Skeletal muscle tissue (tissue), 4 donors: ENCODE measurements around the gene IL16. TPM values are rescaled to one million over a fixed set of nuclear protein-coding genes. Genes with fewer than 3 reads are reported as not detected.

Experiments
- H3K27ac ChIP-seq: one replicate; pipeline ENCODE4 v1.7.0; 2013; ENCODE audit warnings: mild to moderate bottlenecking, low read depth, low read length, inconsistent platforms
- H3K27me3 ChIP-seq, 3 donors: one replicate each; pipeline ENCODE4 v1.7.0; 2013; ENCODE audit warnings: low read length in 3 of 3; ENCODE audit not compliant: control insufficient read depth in 3 of 3, insufficient read depth in 3 of 3
- H3K36me3 ChIP-seq, 3 donors: one replicate each; pipeline ENCODE4 v1.7.0; 2013; ENCODE audit warnings: low read length in 3 of 3; ENCODE audit not compliant: control insufficient read depth in 3 of 3, insufficient read depth in 3 of 3
- H3K4me1 ChIP-seq, 3 donors: one replicate each; pipeline ENCODE4 v1.7.0; 2013; ENCODE audit warnings: low read length in 3 of 3, mild to moderate bottlenecking in 3 of 3; ENCODE audit not compliant: control insufficient read depth in 3 of 3, insufficient read depth in 3 of 3
- H3K4me3 ChIP-seq, 3 donors: one replicate each; pipeline ENCODE4 v1.7.0; 2013; ENCODE audit warnings: low read length in 3 of 3
- H3K9ac ChIP-seq, 3 donors: one replicate each; pipeline ENCODE4 v1.7.0; 2013; ENCODE audit warnings: low read length in 3 of 3, mild to moderate bottlenecking in 3 of 3, moderate library complexity in 2 of 3, low read depth in 1 of 3
- H3K9me3 ChIP-seq, 3 donors: one replicate each; pipeline ENCODE4 v1.7.0; 2013; ENCODE audit warnings: low read length in 3 of 3; ENCODE audit not compliant: control insufficient read depth in 3 of 3
- total RNA-seq: library from RNA; depleted of rRNA; stranded (reverse); fragments of >200 nt; gene quantifications from one replicate; pipeline ENCODE4 v1.2.3, GENCODE V29; 2014
- donor health status: Osteomylitis.

The IL16 gene
- total RNA-seq, 1 donor from 2014 or later = 4.7 TPM

DNA sequence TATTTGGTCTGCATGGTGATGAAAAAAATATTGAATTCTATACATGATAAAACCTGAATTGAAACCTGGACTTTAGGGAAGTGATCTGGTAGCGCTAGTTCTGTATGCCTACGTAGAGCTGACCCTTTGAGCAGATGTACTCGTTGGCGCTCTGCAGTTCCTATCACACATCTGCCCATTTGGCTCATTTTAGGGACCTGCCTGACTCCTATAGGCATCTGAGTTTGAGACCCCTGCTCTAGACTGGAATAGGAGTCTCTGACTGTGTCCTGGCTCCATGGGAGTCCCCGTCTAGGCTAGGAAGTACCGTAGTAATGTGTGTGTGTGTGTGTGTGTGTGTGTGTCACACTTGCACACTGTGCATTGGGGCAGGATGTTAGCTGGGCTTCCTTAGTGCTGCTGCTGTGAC is 106.0 kb downstream of the IL16 start:
- peaks cover 0 to 3% (median 2%) of the 10 kb centered on the region in 3 donors for H3K27me3 ChIP-seq
- H3K9me3 ChIP-seq = no peaks in the 10 kb centered on the region
- peak overlapping the region; percentile 36 for H3K27ac ChIP-seq
- H3K4me1 ChIP-seq = peaks cover 3 to 19% (median 6%) of the 10 kb centered on the region in 3 donors
- peaks cover 4 to 24% (median 11%) of the 10 kb centered on the region in 3 donors for H3K36me3 ChIP-seq
- no peak overlapping the region for H3K4me3 ChIP-seq
- no peak overlapping the region for H3K9ac ChIP-seq

DNA sequence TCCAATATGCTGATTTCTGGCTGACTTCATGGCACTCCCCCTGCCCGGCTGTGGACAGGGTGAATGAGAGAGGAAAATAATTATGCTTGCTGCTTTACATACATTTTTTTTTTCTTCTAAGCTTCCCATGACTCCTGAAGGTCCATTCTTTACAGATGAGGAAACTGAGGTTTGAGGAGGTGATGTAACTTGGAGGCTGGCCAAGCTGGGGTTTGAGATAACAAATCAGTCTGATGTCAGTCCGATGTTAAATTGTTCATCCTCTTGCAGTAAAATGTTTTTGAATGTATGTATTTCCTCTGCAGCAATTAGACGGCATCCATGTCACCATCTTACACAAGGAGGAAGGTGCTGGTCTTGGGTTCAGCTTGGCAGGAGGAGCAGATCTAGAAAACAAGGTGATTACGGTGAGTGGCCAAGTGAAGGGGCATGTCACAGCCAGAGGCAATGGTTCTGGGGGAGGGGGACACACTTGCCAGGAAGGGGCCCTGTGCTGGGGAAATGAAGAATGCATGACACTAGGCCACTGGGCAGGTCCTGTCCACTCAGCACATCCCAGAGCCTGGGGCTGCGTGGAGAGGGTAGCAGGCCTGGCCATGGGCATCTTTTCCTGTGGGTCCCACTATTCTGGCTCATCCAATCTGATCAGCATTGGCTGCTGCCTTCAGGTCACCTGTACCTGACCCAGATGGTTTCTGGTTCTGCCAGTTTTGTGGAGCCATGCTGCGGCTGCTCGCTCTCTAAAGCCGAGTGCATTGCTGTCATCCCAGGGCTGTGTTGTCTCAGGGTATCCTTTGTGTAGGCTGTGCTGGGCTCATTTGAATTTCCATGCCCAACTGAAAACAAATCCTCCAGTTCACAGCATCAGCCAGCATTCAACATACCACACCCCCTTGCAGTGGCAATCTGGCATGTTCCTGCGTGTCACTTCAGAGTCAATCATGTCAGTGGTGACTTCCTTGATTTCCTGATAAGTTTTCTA is 106.9 kb downstream of the IL16 start:
- peaks cover 0 to 3% (median 2%) of the 10 kb centered on the region in 3 donors for H3K27me3 ChIP-seq
- H3K4me1 ChIP-seq = peaks cover 3 to 16% (median 5%) of the 10 kb centered on the region in 3 donors
- H3K9me3 ChIP-seq = no peaks in the 10 kb centered on the region
- H3K27ac ChIP-seq = peak overlapping the region; percentile 17
- no peak overlapping the region for H3K9ac ChIP-seq
- no peak overlapping the region for H3K4me3 ChIP-seq
- peaks cover 10 to 29% (median 11%) of the 10 kb centered on the region in 3 donors for H3K36me3 ChIP-seq

DNA sequence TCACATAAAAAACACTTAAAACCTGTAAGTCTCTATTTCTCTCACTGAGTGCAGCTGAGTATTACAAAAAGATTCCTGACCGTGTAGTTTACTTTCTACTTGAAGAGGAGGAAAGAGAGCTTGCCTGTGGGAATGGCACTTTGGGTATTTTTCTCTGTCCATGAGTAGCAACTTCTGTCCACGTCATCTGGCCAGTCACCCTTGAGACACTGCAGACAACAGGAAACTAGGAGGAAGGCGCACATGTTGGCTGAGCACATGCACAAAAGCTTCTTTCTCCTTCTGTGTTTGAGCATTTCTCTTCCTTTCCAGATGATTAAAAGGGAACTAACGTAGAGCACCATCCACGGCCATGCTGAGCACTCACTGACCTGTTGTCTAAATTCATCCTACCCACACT is 107.5 kb downstream of the IL16 start:
- Histone ChIP-seq H3K27ac (no peak overlapping the region), H3K4me1 (peaks cover 3 to 16% (median 5%) of the 10 kb centered on the region in 3 donors), H3K36me3 (peaks cover 11 to 31% (median 15%) of the 10 kb centered on the region in 3 donors)

DNA sequence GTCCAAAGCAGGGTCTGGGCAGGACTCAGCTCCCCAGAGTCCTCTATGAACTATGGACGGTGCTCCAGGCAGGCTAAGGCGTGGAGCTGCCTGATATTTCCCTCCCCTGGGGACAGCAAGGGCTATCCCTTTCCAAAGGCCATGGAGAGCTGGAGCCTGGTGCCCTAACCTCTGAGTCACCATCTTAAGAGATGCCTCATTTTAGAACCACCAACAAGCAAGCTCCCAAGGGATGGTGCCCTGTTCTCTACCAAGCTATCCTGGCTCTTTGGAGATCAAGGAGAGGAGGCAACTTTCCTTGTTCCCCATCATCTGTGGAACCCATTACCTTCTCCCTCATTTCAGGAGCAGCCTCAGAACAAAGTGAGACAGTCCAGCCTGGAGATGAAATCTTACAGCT is 111.6 kb downstream of the IL16 start:
- Histone ChIP-seq H3K9ac (no peak overlapping the region), H3K4me1 (peaks cover 7 to 22% (median 15%) of the 10 kb centered on the region in 3 donors), H3K4me3 (no peak overlapping the region), H3K27ac (no peak overlapping the region), H3K27me3 (no peaks in the 10 kb centered on the region), H3K9me3 (no peaks in the 10 kb centered on the region), H3K36me3 (peaks cover 11 to 24% (median 15%) of the 10 kb centered on the region in 3 donors)

More for the DNA sequence above, 107.5 kb downstream of the IL16 start:
- Histone ChIP-seq H3K9me3 (no peaks in the 10 kb centered on the region), H3K9ac (no peak overlapping the region), H3K4me3 (no peak overlapping the region), H3K27me3 (peaks cover 0 to 3% (median 2%) of the 10 kb centered on the region in 3 donors)

DNA sequence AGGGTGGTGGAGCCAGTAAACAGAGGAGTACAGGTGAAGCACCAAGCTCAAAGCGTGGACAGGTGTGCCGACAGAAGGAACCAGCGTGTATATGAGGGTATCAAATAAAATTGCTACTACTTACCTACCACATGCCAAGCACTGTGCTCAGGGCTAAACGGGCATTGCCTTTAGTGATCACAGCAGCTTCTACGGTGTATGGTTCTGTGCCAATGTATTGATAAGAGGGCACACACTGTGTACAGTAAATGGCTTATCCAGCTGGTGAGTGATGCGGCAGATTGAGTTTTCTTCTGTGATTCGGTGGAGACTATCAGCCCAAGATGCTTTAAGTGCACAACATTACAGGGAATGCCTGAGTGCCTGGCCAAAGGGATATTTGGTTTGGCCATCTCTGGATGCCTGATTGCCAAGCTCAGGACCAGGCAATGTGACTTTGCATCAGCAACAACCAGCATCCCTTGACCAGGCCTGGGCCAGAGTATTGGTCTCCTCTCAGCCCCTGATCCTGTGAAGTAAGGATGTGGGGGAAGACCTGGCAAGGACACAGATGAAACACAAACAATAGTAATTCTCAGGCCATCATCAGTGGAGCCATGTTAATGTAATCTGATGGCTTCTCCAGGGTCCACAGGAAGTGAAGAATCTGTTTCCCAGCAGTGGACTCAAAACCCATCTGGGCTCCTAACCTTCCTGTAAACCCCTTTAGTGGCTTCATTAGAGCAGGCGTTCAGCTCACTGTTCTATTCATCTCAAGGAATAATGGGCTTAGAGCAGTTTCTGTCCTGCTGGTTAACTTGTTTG is 113.2 kb downstream of the IL16 start:
- H3K36me3 ChIP-seq = peaks cover 11 to 21% (median 15%) of the 10 kb centered on the region in 3 donors
- no peaks in the 10 kb centered on the region for H3K27me3 ChIP-seq
- no peak overlapping the region for H3K4me3 ChIP-seq
- peaks cover 7 to 20% (median 12%) of the 10 kb centered on the region in 3 donors for H3K4me1 ChIP-seq
- no peaks in the 10 kb centered on the region for H3K9me3 ChIP-seq
- H3K27ac ChIP-seq = no peak overlapping the region
- no peak overlapping the region for H3K9ac ChIP-seq

DNA sequence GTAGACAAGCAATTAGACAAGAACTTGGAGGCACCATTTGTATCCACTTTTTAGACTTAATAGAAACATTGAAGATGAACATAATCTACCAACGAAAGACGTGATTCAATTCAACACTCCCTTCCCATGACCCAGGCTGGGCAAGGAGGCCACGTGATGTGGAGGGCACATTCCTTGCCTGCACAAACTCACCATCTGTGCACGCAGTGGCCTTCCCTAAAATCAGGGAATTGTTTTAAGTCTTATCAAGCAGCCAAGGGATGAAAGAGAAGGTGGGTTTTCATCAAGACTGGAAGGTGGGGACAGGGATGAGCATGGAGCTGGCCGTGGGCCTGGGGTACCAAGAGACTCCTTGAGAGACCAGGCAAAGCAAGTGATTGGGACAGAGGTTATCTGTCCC is 113.8 kb downstream of the IL16 start:
- H3K4me3 ChIP-seq = no peak overlapping the region
- H3K27ac ChIP-seq = no peak overlapping the region
- no peak overlapping the region for H3K9ac ChIP-seq
- H3K27me3 ChIP-seq = no peaks in the 10 kb centered on the region
- H3K9me3 ChIP-seq = no peaks in the 10 kb centered on the region
- H3K4me1 ChIP-seq = peaks cover 7 to 20% (median 12%) of the 10 kb centered on the region in 3 donors
- peaks cover 11 to 21% (median 15%) of the 10 kb centered on the region in 3 donors for H3K36me3 ChIP-seq

DNA sequence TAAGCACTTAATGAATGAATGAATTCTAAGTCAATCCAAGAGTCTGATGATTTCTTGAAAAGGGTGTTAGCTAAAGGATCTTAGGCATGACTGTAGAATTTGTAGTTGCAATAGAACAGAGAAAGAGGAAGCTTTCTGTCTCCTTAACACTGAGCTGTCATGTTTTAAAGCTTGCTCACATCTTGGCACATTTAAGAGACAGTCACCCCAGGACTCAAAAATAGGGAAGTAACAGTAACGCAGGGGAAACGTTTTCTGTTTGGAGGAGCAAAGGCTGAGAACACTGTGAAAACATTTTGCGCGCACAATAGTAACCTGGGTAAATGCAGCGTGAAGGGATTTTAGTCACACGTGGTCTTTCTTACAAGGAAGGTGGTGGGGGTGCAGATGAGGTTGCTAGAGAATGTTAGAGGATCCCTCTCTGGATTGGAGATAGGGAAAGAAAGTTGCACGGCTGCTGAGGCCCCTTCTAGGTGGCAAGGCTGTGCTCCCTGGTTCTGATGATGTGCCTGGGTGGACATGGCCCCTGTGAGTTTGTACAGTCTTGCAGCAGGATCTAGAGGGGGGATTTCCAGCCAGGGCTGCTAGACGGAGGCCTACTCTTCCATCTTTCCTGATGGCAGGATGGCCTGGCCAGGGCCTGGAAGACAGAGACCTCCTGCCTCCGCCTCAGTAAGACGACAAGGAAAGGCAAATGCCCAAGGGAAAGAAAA is 115.2 kb downstream of the IL16 start:
- Histone ChIP-seq H3K4me3 (no peak overlapping the region), H3K4me1 (peaks cover 7 to 20% (median 12%) of the 10 kb centered on the region in 3 donors), H3K27me3 (no peaks in the 10 kb centered on the region), H3K9ac (no peak overlapping the region), H3K27ac (peak overlapping the region; percentile 55), H3K36me3 (peaks cover 9 to 18% (median 11%) of the 10 kb centered on the region in 3 donors), H3K9me3 (no peaks in the 10 kb centered on the region)

DNA sequence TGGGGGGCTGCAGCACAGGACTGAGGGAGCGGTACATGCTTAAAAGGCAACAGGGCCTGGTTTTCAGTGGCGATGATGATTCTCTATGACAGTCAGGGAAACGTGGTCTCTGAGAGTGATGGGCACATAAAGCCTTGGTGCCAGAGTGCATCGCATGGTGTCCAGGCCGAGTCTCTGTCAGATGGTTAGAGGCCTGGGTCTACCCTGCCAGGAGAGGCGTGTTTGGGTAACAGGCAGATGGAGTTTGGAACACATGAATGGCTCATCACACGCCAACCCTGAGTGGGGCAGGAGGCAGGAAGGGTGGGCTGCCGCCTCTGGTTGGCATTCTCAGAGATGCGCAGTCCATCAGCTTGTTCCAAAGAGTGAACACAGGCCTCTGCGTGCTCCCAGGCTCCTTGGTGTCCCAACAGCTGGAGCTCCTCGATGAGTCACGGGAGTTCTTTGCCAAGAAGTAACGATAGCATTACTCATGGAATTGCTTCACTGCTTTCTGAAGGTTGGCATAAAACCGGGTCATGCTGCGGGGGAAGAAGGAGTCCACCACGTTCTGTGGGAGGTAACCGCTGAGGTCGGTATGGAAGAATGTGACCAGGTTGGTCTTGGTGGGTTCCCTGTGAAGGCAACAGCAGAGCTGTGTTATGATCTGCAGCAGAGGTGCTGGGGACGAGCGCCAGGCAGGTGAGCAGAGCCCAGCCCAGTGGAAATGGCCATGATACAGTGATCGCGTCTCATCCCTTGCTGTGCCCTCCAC is 116.3 kb downstream of the IL16 start:
- peak overlapping the region; percentile 55 for H3K27ac ChIP-seq
- no peak overlapping the region for H3K9ac ChIP-seq
- H3K36me3 ChIP-seq = peaks cover 11 to 24% (median 11%) of the 10 kb centered on the region in 3 donors
- no peaks in the 10 kb centered on the region for H3K27me3 ChIP-seq
- no peaks in the 10 kb centered on the region for H3K9me3 ChIP-seq
- no peak overlapping the region for H3K4me3 ChIP-seq
- H3K4me1 ChIP-seq = peaks cover 7 to 20% (median 12%) of the 10 kb centered on the region in 3 donors

DNA sequence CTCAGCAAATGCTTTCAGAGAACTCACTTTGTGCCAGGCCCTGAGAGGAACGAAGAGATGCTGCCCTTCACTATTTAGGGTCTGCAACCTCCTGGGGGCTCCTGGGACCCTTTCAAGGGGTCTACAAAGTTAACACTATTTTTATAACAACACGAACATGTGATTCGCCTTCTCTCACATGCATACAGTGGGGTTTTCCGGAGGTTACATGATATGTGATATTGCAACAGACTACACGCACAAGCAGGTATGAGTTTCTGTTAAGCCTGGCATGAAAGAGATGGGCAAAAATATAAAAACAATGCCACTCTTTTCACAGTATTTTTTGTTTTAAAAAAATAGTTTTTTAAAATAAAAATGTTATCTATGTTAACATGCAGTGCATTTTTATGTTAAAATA is 117.0 kb downstream of the IL16 start:
- Histone ChIP-seq H3K4me1 (peaks cover 7 to 20% (median 12%) of the 10 kb centered on the region in 3 donors), H3K27ac (peak overlapping the region; percentile 16), H3K36me3 (peaks cover 7 to 25% (median 9%) of the 10 kb centered on the region in 3 donors)

More for the DNA sequence above, 117.0 kb downstream of the IL16 start:
- Histone ChIP-seq H3K9ac (no peak overlapping the region), H3K9me3 (no peaks in the 10 kb centered on the region), H3K27me3 (no peaks in the 10 kb centered on the region), H3K4me3 (no peak overlapping the region)
